K562 (cell line): ENCODE measurements around the gene MT1A. TPM values are rescaled to one million over a fixed set of nuclear protein-coding genes. Genes with fewer than 3 reads are reported as not detected.

Experiments used
- EHMT2 ChIP-seq: fragments of 450-650 bp; IDR thresholded peaks from 2 replicates; pipeline ENCODE4 v1.6.1; 2018; ENCODE audit warnings: antibody characterized with exemption
- KDM4B ChIP-seq, 2 experiments: fragments of 450-650 bp in 1 of 2; sonication (generic) in 1 of 2; IDR thresholded peaks; 2 replicates each; pipeline ENCODE4 v1.6.1; 2016 to 2017; ENCODE audit warnings: borderline replicate concordance in 2 of 2, antibody characterized with exemption in 1 of 2, low read depth in 1 of 2, mild to moderate bottlenecking in 1 of 2
- KLF6 ChIP-seq: fragments of 250-450 bp; sonication (Bioruptor Pico); IDR thresholded peaks from 2 replicates; pipeline ENCODE4 v1.4.0; 2020; ENCODE audit warnings: mild to moderate bottlenecking, moderate library complexity, borderline replicate concordance
- MTF1 ChIP-seq: fragments of 250-450 bp; sonication (Bioruptor Pico); IDR thresholded peaks from 2 replicates; pipeline ENCODE4 v1.9.0; 2021; ENCODE audit warnings: moderate library complexity, mild to moderate bottlenecking, inconsistent platforms, borderline replicate concordance
- NRF1 ChIP-seq, 2 experiments: fragments of 450-650 bp; IDR thresholded peaks in 1 of 2; conservative IDR thresholded peaks in 1 of 2; 2 replicates each; pipeline ENCODE4 v1.6.1; 2014; ENCODE audit warnings: mild to moderate bottlenecking in 2 of 2
- ZNF23 ChIP-seq: fragments of 250-450 bp; sonication (Bioruptor Pico); IDR thresholded peaks from 2 replicates; pipeline ENCODE4 v1.4.0; 2020; ENCODE audit warnings: mild to moderate bottlenecking
- ZNF780A ChIP-seq: fragments of 250-450 bp; sonication (Bioruptor Pico); IDR thresholded peaks from 2 replicates; pipeline ENCODE4 v1.5.0; 2021; ENCODE audit warnings: mild to moderate bottlenecking
- ZNF830 ChIP-seq: fragments of 250-450 bp; sonication (Bioruptor Pico); IDR thresholded peaks from 2 replicates; pipeline ENCODE4 v1.5.0; 2021; ENCODE audit warnings: mild to moderate bottlenecking
- polyA plus RNA-seq, 8 experiments: library from polyadenylated mRNA; depleted of rRNA in 4 of 8; stranded (reverse) in 5 of 8; unstranded in 3 of 8; fragments of >200 nt; fragmentation: Nextera tagmentation in 2 of 8; fragmentation: Illumina TruSeq in 1 of 8; extraction: Ambion mirVana in 2 of 8; extraction: Trizol in 1 of 8; gene quantifications; 2 replicates each; pipeline versions ENCODE4 v1.2.1 to v1.2.3, GENCODE V29; 2011 to 2014; ENCODE audit warnings: inconsistent platforms in 1 of 8, missing spikeins in 1 of 8
- total RNA-seq, 7 experiments: library from RNA; depleted of rRNA in 6 of 7; stranded (reverse); fragments of >200 nt in 6 of 7; fragmentation: Illumina TruSeq in 2 of 7; extraction: Trizol in 2 of 7; gene quantifications; 2 replicates each; pipeline versions ENCODE4 v1.2.1 to v1.2.3, GENCODE V29; 2011 to 2021; ENCODE audit warnings: low replicate concordance in 1 of 7
- TF ChIP-seq, protein P1 (sequence below): fragments of 200-600 bp; sonication (generic); IDR thresholded peaks from one replicate; pipeline ENCODE4 v1.6.1; 2012; ENCODE audit warnings: mild to moderate bottlenecking, low read depth, low read length, inconsistent platforms
- TF ChIP-seq, protein P2 (sequence below): fragments of 250-450 bp; sonication (Bioruptor Pico); IDR thresholded peaks from 2 replicates; pipeline ENCODE4 v1.8.0; 2021; ENCODE audit warnings: moderate library complexity, mild to moderate bottlenecking, inconsistent platforms
- TF ChIP-seq, protein P3 (sequence below): sonication (generic); formaldehyde crosslinking; IDR thresholded peaks from 2 replicates; pipeline ENCODE4 v1.9.0; 2022; ENCODE audit warnings: mild to moderate bottlenecking, missing genetic modification reagents
- TF ChIP-seq, protein P4 (sequence below): fragments of 250-450 bp; sonication (Bioruptor Pico); IDR thresholded peaks from 2 replicates; pipeline ENCODE4 v1.5.0; 2021

Gene MT1A
- total and polyA plus RNA-seq, 9 of the 15 experiments (the other 6 are each of a cell fraction or from before 2014, with no cell fraction given), result 0.23 TPM; not detected in 8

DNA sequence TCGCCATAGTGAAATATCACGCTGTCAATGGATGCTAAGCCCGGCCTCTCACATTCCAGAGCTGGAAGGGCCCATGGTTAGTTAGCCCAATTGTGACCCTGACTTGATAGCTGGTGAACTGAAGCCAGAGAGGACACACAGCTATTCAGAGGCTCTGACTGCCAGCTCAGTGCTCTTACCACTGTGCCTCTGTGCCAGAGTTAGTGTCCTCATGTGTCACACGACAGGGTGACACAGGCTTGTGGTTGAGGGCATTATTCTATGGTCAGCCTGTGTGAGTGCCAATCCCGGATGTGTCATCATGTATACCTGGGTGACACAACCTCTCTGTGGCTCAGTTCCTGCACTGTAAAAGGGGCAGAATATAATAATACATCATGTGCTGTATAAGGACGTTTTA is 41.4 kb downstream of the MT1A start (continued):
- TF ChIP-seq, protein P1, sequence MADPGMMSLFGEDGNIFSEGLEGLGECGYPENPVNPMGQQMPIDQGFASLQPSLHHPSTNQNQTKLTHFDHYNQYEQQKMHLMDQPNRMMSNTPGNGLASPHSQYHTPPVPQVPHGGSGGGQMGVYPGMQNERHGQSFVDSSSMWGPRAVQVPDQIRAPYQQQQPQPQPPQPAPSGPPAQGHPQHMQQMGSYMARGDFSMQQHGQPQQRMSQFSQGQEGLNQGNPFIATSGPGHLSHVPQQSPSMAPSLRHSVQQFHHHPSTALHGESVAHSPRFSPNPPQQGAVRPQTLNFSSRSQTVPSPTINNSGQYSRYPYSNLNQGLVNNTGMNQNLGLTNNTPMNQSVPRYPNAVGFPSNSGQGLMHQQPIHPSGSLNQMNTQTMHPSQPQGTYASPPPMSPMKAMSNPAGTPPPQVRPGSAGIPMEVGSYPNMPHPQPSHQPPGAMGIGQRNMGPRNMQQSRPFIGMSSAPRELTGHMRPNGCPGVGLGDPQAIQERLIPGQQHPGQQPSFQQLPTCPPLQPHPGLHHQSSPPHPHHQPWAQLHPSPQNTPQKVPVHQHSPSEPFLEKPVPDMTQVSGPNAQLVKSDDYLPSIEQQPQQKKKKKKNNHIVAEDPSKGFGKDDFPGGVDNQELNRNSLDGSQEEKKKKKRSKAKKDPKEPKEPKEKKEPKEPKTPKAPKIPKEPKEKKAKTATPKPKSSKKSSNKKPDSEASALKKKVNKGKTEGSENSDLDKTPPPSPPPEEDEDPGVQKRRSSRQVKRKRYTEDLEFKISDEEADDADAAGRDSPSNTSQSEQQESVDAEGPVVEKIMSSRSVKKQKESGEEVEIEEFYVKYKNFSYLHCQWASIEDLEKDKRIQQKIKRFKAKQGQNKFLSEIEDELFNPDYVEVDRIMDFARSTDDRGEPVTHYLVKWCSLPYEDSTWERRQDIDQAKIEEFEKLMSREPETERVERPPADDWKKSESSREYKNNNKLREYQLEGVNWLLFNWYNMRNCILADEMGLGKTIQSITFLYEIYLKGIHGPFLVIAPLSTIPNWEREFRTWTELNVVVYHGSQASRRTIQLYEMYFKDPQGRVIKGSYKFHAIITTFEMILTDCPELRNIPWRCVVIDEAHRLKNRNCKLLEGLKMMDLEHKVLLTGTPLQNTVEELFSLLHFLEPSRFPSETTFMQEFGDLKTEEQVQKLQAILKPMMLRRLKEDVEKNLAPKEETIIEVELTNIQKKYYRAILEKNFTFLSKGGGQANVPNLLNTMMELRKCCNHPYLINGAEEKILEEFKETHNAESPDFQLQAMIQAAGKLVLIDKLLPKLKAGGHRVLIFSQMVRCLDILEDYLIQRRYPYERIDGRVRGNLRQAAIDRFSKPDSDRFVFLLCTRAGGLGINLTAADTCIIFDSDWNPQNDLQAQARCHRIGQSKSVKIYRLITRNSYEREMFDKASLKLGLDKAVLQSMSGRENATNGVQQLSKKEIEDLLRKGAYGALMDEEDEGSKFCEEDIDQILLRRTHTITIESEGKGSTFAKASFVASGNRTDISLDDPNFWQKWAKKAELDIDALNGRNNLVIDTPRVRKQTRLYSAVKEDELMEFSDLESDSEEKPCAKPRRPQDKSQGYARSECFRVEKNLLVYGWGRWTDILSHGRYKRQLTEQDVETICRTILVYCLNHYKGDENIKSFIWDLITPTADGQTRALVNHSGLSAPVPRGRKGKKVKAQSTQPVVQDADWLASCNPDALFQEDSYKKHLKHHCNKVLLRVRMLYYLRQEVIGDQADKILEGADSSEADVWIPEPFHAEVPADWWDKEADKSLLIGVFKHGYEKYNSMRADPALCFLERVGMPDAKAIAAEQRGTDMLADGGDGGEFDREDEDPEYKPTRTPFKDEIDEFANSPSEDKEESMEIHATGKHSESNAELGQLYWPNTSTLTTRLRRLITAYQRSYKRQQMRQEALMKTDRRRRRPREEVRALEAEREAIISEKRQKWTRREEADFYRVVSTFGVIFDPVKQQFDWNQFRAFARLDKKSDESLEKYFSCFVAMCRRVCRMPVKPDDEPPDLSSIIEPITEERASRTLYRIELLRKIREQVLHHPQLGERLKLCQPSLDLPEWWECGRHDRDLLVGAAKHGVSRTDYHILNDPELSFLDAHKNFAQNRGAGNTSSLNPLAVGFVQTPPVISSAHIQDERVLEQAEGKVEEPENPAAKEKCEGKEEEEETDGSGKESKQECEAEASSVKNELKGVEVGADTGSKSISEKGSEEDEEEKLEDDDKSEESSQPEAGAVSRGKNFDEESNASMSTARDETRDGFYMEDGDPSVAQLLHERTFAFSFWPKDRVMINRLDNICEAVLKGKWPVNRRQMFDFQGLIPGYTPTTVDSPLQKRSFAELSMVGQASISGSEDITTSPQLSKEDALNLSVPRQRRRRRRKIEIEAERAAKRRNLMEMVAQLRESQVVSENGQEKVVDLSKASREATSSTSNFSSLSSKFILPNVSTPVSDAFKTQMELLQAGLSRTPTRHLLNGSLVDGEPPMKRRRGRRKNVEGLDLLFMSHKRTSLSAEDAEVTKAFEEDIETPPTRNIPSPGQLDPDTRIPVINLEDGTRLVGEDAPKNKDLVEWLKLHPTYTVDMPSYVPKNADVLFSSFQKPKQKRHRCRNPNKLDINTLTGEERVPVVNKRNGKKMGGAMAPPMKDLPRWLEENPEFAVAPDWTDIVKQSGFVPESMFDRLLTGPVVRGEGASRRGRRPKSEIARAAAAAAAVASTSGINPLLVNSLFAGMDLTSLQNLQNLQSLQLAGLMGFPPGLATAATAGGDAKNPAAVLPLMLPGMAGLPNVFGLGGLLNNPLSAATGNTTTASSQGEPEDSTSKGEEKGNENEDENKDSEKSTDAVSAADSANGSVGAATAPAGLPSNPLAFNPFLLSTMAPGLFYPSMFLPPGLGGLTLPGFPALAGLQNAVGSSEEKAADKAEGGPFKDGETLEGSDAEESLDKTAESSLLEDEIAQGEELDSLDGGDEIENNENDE, result no peak
- TF ChIP-seq NRF1 (conservative IDR thresholded peaks at IDR 0.05 in 1 of 2, IDR thresholded peaks at IDR 0.05 in 1 of 2), result no peak
- no peak for TF ChIP-seq KDM4B (IDR thresholded peaks at IDR 0.05; ENCODE audit: borderline replicate concordance in 2 of 2, low read depth in 1 of 2)
- no peak for TF ChIP-seq KLF6 (CRISPR knock-in tag)
- TF ChIP-seq, protein P2, sequence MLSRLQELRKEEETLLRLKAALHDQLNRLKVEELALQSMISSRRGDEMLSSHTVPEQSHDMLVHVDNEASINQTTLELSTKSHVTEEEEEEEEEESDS, result no peak
- no peak for TF ChIP-seq EHMT2
- no peak for TF ChIP-seq MTF1
- TF ChIP-seq, protein P3, sequence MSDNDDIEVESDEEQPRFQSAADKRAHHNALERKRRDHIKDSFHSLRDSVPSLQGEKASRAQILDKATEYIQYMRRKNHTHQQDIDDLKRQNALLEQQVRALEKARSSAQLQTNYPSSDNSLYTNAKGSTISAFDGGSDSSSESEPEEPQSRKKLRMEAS (CRISPR knock-in tag), result no peak
- no peak for TF ChIP-seq ZNF830 (CRISPR knock-in tag)
- TF ChIP-seq ZNF23 (CRISPR knock-in tag), result no peak
- TF ChIP-seq ZNF780A (CRISPR knock-in tag), result no peak
- TF ChIP-seq, protein P4, sequence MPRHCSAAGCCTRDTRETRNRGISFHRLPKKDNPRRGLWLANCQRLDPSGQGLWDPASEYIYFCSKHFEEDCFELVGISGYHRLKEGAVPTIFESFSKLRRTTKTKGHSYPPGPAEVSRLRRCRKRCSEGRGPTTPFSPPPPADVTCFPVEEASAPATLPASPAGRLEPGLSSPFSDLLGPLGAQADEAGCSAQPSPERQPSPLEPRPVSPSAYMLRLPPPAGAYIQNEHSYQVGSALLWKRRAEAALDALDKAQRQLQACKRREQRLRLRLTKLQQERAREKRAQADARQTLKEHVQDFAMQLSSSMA (CRISPR knock-in tag), result no peak
